H1 (cell line): ENCODE data around the gene RBM18.

ENCODE experiments used
- MAFK ChIP-seq: IDR thresholded peaks from 2 replicates; pipeline ENCODE4 v1.6.1; 2012; ENCODE audit warnings: low read depth, mild to moderate bottlenecking, improper control_type of control experiment, low read length
- POLR2A ChIP-seq, 2 experiments: IDR thresholded peaks; 1 replicate in 1 of 2; 2 replicates in 1 of 2; pipeline ENCODE4 v1.6.1; 2011; ENCODE audit warnings: low read depth in 2 of 2, low read length in 2 of 2, mild to moderate bottlenecking in 2 of 2; ENCODE audit errors: control extremely low read depth in 1 of 2
- RAD21 ChIP-seq, 2 experiments: IDR thresholded peaks in 1 of 2; conservative IDR thresholded peaks in 1 of 2; 2 replicates each; pipeline ENCODE4 v1.6.1; 2011; ENCODE audit warnings: low read depth in 2 of 2, low read length in 2 of 2, improper control_type of control experiment in 1 of 2, inconsistent platforms in 1 of 2, mild to moderate bottlenecking in 1 of 2, moderate library complexity in 1 of 2
- TBP ChIP-seq: IDR thresholded peaks from 2 replicates; pipeline ENCODE4 v1.6.1; 2011; ENCODE audit warnings: low read depth, low read length, improper control_type of control experiment
- TF ChIP-seq, protein P1 (sequence below), 3 experiments: IDR thresholded peaks; 1 replicate in 2 of 3; 2 replicates in 1 of 3; pipeline versions ENCODE4 v1.5.1 to v1.6.1; 2011; ENCODE audit warnings: low read length in 3 of 3, mild to moderate bottlenecking in 3 of 3, inconsistent platforms in 2 of 3, low read depth in 1 of 3, moderate library complexity in 1 of 3; ENCODE audit not compliant: insufficient read depth in 1 of 3; ENCODE audit errors: control extremely low read depth in 1 of 3

DNA sequence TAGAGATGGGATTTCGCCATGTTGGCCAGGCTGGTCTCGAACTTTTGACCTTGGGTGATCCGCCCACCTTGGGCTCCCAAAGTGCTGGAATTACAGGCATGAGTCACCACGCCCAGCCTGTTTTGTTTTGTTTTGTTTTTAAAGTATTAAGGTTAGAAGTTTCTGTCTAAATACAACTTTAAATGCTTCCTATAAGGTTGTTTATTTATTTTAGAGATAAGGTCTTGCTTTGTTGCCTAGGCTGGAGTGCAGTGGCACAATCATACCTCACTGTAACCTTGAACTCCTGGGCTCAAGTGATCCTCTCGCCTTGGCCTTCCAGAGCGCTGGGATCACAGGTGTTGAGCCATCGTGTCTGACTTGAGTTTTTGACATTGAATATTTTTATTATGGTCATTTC is 11.5 kb upstream of the RBM18 start:
- TF ChIP-seq, protein P1, sequence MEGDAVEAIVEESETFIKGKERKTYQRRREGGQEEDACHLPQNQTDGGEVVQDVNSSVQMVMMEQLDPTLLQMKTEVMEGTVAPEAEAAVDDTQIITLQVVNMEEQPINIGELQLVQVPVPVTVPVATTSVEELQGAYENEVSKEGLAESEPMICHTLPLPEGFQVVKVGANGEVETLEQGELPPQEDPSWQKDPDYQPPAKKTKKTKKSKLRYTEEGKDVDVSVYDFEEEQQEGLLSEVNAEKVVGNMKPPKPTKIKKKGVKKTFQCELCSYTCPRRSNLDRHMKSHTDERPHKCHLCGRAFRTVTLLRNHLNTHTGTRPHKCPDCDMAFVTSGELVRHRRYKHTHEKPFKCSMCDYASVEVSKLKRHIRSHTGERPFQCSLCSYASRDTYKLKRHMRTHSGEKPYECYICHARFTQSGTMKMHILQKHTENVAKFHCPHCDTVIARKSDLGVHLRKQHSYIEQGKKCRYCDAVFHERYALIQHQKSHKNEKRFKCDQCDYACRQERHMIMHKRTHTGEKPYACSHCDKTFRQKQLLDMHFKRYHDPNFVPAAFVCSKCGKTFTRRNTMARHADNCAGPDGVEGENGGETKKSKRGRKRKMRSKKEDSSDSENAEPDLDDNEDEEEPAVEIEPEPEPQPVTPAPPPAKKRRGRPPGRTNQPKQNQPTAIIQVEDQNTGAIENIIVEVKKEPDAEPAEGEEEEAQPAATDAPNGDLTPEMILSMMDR (IDR thresholded peaks at IDR 0.05; ENCODE audit: control extremely low read depth in 1 of 3, insufficient read depth in 1 of 3, low read depth in 1 of 3, low read length in 3 of 3), result no peak
- TF ChIP-seq MAFK, result no peak
- TF ChIP-seq RAD21 (IDR thresholded peaks at IDR 0.05 in 1 of 2, conservative IDR thresholded peaks at IDR 0.05 in 1 of 2; ENCODE audit: low read depth in 2 of 2, low read length in 2 of 2), result no peak
- no peak for TF ChIP-seq TBP
- no peak for TF ChIP-seq POLR2A (IDR thresholded peaks at IDR 0.05; ENCODE audit: control extremely low read depth in 1 of 2, low read depth in 2 of 2, low read length in 2 of 2)
